WTC11 (cell line): Measurements from ENCODE around the gene COPS6. TPM values are rescaled to one million over a fixed set of nuclear protein-coding genes. Genes with fewer than 3 reads are reported as not detected.

Experiments used
- ATAC-seq: fragments of 200-7000 bp; cut with Tn5 transposase; 2 replicates; pipeline ENCODE4 v1.10.0; 2021; ENCODE audit warnings: mild to moderate bottlenecking, moderate library complexity
- CTCF ChIA-PET: fragments of 300-600 bp; sonication (Branson Sonifier 250); formaldehyde crosslinking; loops from one replicate; lab custom pipeline; 2021; ENCODE audit warnings: antibody characterized with exemption; lab: Charles Lee
- POLR2A ChIA-PET: fragments of 350-600 bp; sonication (Branson Sonifier 250); formaldehyde crosslinking; loops from one replicate; lab custom pipeline; 2021; ENCODE audit warnings: antibody characterized with exemption; lab: Charles Lee
- DNase-seq: peaks from one replicate; pipeline ENCODE4 v3.0.0; 2021; ENCODE audit warnings: low spot score
- H3K27ac Mint-ChIP-seq: 2 replicates; pipeline ENCODE4 v1.8.0; 2021; ENCODE audit warnings: mixed read lengths
- H3K27me3 Mint-ChIP-seq: 2 replicates; pipeline ENCODE4 v1.8.0; 2021; ENCODE audit warnings: low read depth, mild to moderate bottlenecking, moderate library complexity, mixed read lengths
- H3K36me3 Mint-ChIP-seq: 2 replicates; pipeline ENCODE4 v1.8.0; 2021; ENCODE audit warnings: mixed read lengths
- H3K4me1 Mint-ChIP-seq: 2 replicates; pipeline ENCODE4 v1.8.0; 2022; ENCODE audit warnings: mixed read lengths
- H3K4me3 Mint-ChIP-seq: 2 replicates; pipeline ENCODE4 v1.8.0; 2021; ENCODE audit warnings: mild to moderate bottlenecking, moderate library complexity, mixed read lengths
- H3K9me3 Mint-ChIP-seq: 2 replicates; pipeline ENCODE4 v1.8.0; 2021; ENCODE audit warnings: mixed read lengths
- AR ChIP-seq: fragments of 250-450 bp; sonication (Bioruptor Pico); IDR thresholded peaks from 2 replicates; pipeline ENCODE4 v1.9.0; 2021; ENCODE audit warnings: mild to moderate bottlenecking
- ATF2 ChIP-seq: sonication (generic); formaldehyde crosslinking; IDR thresholded peaks from 2 replicates; pipeline ENCODE4 v1.8.1; 2022; ENCODE audit warnings: low read depth, missing genetic modification reagents, borderline replicate concordance
- CBFB ChIP-seq: sonication (generic); formaldehyde crosslinking; IDR thresholded peaks from 2 replicates; pipeline ENCODE4 v1.8.1; 2022; ENCODE audit warnings: mild to moderate bottlenecking, low read depth, missing genetic modification reagents
- CTCF ChIP-seq: fragments of 200-600 bp; IDR thresholded peaks from 2 replicates; pipeline ENCODE4 v1.8.0; 2022; ENCODE audit warnings: antibody characterized with exemption
- EMX1 ChIP-seq: fragments of 250-450 bp; sonication (Bioruptor Pico); IDR thresholded peaks from 2 replicates; pipeline ENCODE4 v1.8.0; 2021; ENCODE audit warnings: mild to moderate bottlenecking
- ERG ChIP-seq: fragments of 250-450 bp; sonication (Bioruptor Pico); IDR thresholded peaks from 2 replicates; pipeline ENCODE4 v1.8.0; 2021; ENCODE audit warnings: mild to moderate bottlenecking
- ESRRA ChIP-seq: sonication (generic); formaldehyde crosslinking; IDR thresholded peaks from 2 replicates; pipeline ENCODE4 v1.8.1; 2022; ENCODE audit warnings: mild to moderate bottlenecking, missing genetic modification reagents, borderline replicate concordance
- FOXJ3 ChIP-seq: sonication (generic); formaldehyde crosslinking; IDR thresholded peaks from 2 replicates; pipeline ENCODE4 v1.9.0; 2021; ENCODE audit warnings: missing genetic modification reagents, mild to moderate bottlenecking, borderline replicate concordance
- GABPB1 ChIP-seq: sonication (generic); formaldehyde crosslinking; IDR thresholded peaks from 2 replicates; pipeline ENCODE4 v1.8.1; 2023; ENCODE audit warnings: mild to moderate bottlenecking, missing genetic modification reagents
- GRHL2 ChIP-seq: fragments of 250-450 bp; sonication (Bioruptor Pico); IDR thresholded peaks from 2 replicates; pipeline ENCODE4 v1.8.0; 2022; ENCODE audit warnings: mild to moderate bottlenecking, moderate library complexity; ENCODE audit not compliant: insufficient replicate concordance, severe bottlenecking
- HMGA2 ChIP-seq: fragments of 250-450 bp; sonication (Bioruptor Pico); IDR thresholded peaks from 2 replicates; pipeline ENCODE4 v1.4.0; 2021; ENCODE audit warnings: mild to moderate bottlenecking, moderate library complexity
- HMGXB4 ChIP-seq: sonication (generic); formaldehyde crosslinking; IDR thresholded peaks from 2 replicates; pipeline ENCODE4 v1.8.1; 2023; ENCODE audit warnings: mild to moderate bottlenecking, moderate library complexity, missing genetic modification reagents
- IRF1 ChIP-seq: sonication (generic); formaldehyde crosslinking; IDR thresholded peaks from 2 replicates; pipeline ENCODE4 v1.8.0; 2023; ENCODE audit warnings: missing genetic modification reagents
- MAX ChIP-seq: sonication (generic); formaldehyde crosslinking; IDR thresholded peaks from 2 replicates; pipeline ENCODE4 v1.8.0; 2022; ENCODE audit warnings: mild to moderate bottlenecking, missing genetic modification reagents
- MYBL2 ChIP-seq: sonication (generic); formaldehyde crosslinking; IDR thresholded peaks from 2 replicates; pipeline ENCODE4 v1.8.1; 2023; ENCODE audit warnings: mild to moderate bottlenecking, moderate library complexity, missing genetic modification reagents
- RELA ChIP-seq: sonication (generic); formaldehyde crosslinking; IDR thresholded peaks from 2 replicates; pipeline ENCODE4 v1.8.1; 2022; ENCODE audit warnings: missing genetic modification reagents, mild to moderate bottlenecking, borderline replicate concordance
- SMAD4 ChIP-seq: sonication (generic); formaldehyde crosslinking; IDR thresholded peaks from 2 replicates; pipeline ENCODE4 v1.8.0; 2022; ENCODE audit warnings: mild to moderate bottlenecking, missing genetic modification reagents
- TCF7 ChIP-seq: sonication (generic); formaldehyde crosslinking; IDR thresholded peaks from 2 replicates; pipeline ENCODE4 v1.8.0; 2022; ENCODE audit warnings: mild to moderate bottlenecking, low read depth, missing genetic modification reagents, moderate library complexity
- USF1 ChIP-seq: sonication (generic); formaldehyde crosslinking; IDR thresholded peaks from 2 replicates; pipeline ENCODE4 v1.8.0; 2022; ENCODE audit warnings: mild to moderate bottlenecking, missing genetic modification reagents
- ZNF121 ChIP-seq: sonication (generic); formaldehyde crosslinking; IDR thresholded peaks from 2 replicates; pipeline ENCODE4 v1.8.0; 2023; ENCODE audit warnings: missing genetic modification reagents
- ZNF317 ChIP-seq: sonication (generic); formaldehyde crosslinking; IDR thresholded peaks from 2 replicates; pipeline ENCODE4 v1.8.1; 2023; ENCODE audit warnings: low read depth, mild to moderate bottlenecking, moderate library complexity, missing genetic modification reagents, borderline replicate concordance
- ZNF396 ChIP-seq: fragments of 250-450 bp; sonication (Bioruptor Pico); IDR thresholded peaks from 2 replicates; pipeline ENCODE4 v1.8.0; 2021; ENCODE audit warnings: mild to moderate bottlenecking, moderate library complexity, borderline replicate concordance
- ZNF512 ChIP-seq: sonication (generic); formaldehyde crosslinking; IDR thresholded peaks from 2 replicates; pipeline ENCODE4 v1.8.1; 2022; ENCODE audit warnings: missing genetic modification reagents, borderline replicate concordance
- total RNA-seq: library from RNA; stranded (reverse); gene quantifications from 3 replicates; pipeline ENCODE4 v1.2.3, GENCODE V29; 2021

Gene COPS6
- total RNA-seq, 1 experiment from 2014 or later = 118 TPM

- no peaks in the 10 kb centered on the region for H3K36me3 Mint-ChIP-seq
- H3K4me3 Mint-ChIP-seq = peak overlapping the region; percentile 35; the same call in 1 of the 2 replicates
- POLR2A ChIA-PET = interaction anchor here (0.7 to 1.7 kb wide), 5 partner anchors 18 to 49 kb away, joined by 3 to 11 read pairs (median 4); partner anchors contain the start of genes AP4M1, GAL3ST4, GPC2 and LAMTOR4
- DNase-seq (peak; percentile 96), ATAC-seq (peak; percentile 56)
- no peaks in the 10 kb centered on the region for H3K9me3 Mint-ChIP-seq
- CTCF ChIA-PET = interaction anchor here (0.6 to 4.9 kb wide), 39 partner anchors 8 to 1605 kb away, joined by 3 to 54 read pairs (median 4); partner anchors contain the start of genes AP4M1, GAL3ST4, GJC3 and GPC2
- peaks cover 7% of the 10 kb centered on the region for H3K4me1 Mint-ChIP-seq
- peaks cover 15% of the 10 kb centered on the region for H3K27me3 Mint-ChIP-seq
- H3K27ac Mint-ChIP-seq = no peak overlapping the region
- 0 out of 2 replicates have a peak, but pooled peaks have one; percentile 42 for TF ChIP-seq MAX (CRISPR knock-in tag)
- no peak for TF ChIP-seq ATF2 (CRISPR knock-in tag)
- no peak for TF ChIP-seq ZNF396 (CRISPR knock-in tag)
- no peak for TF ChIP-seq HMGA2 (CRISPR knock-in tag)
- TF ChIP-seq ZNF512 (CRISPR knock-in tag) = peak; percentile 99
- no peak for TF ChIP-seq SMAD4 (CRISPR knock-in tag)
- no peak for TF ChIP-seq CBFB (CRISPR knock-in tag)
- no peak for TF ChIP-seq MYBL2 (CRISPR knock-in tag)
- TF ChIP-seq ZNF317 (CRISPR knock-in tag) = no peak
- no peak for TF ChIP-seq ESRRA (CRISPR knock-in tag)
- peak; percentile 73 for TF ChIP-seq GABPB1 (CRISPR knock-in tag)
- TF ChIP-seq EMX1 (CRISPR knock-in tag) = no peak
- TF ChIP-seq FOXJ3 (CRISPR knock-in tag) = no peak
- no peak for TF ChIP-seq AR (CRISPR knock-in tag)
- TF ChIP-seq TCF7 (CRISPR knock-in tag) = no peak
- no peak for TF ChIP-seq RELA (CRISPR knock-in tag)
- TF ChIP-seq CTCF = peak; percentile 96
- 0 out of 2 replicates have a peak, but pooled peaks have one; percentile 52 for TF ChIP-seq HMGXB4 (CRISPR knock-in tag)
- TF ChIP-seq USF1 (CRISPR knock-in tag) = 0 out of 2 replicates have a peak, but pooled peaks have one; percentile 18
- no peak for TF ChIP-seq IRF1 (CRISPR knock-in tag)
- no peak for TF ChIP-seq ERG (CRISPR knock-in tag)
- peak; percentile 95 for TF ChIP-seq ZNF121 (CRISPR knock-in tag)
- no peak for TF ChIP-seq GRHL2 (CRISPR knock-in tag)
Measured at GRCh38 chr7:100130608-100131453, 42.1 kb downstream of the COPS6 start.
